H9 (cell line): ENCODE measurements around the gene CAMSAP2. TPM values are rescaled to one million over a fixed set of nuclear protein-coding genes. Genes with fewer than 3 reads are reported as not detected.

Experiments
- DNase-seq: peaks from one replicate; pipeline ENCODE4 v3.0.0-alpha.2; 2017
- H2AFZ ChIP-seq: one replicate; pipeline ENCODE4 v1.6.1; 2013; ENCODE audit warnings: mild to moderate bottlenecking, low read length, control low read depth, moderate library complexity
- H2AK5ac ChIP-seq: 2 replicates; pipeline ENCODE4 v1.6.1; 2013; ENCODE audit warnings: low read length, control low read depth, mixed read lengths; ENCODE audit not compliant: insufficient read length
- H2BK120ac ChIP-seq: one replicate; pipeline ENCODE4 v1.6.1; 2013; ENCODE audit warnings: low read depth, mild to moderate bottlenecking, low read length, control low read depth, inconsistent platforms; ENCODE audit not compliant: poor library complexity, severe bottlenecking
- H2BK12ac ChIP-seq: 2 replicates; pipeline ENCODE4 v1.6.1; 2013; ENCODE audit warnings: low read length, control low read depth, mixed read lengths, low read depth; ENCODE audit not compliant: insufficient read length
- H2BK15ac ChIP-seq: 2 replicates; pipeline ENCODE4 v1.6.1; 2013; ENCODE audit warnings: low read depth, low read length, control low read depth
- H2BK20ac ChIP-seq: one replicate; pipeline ENCODE4 v1.6.1; 2013; ENCODE audit warnings: low read depth, mild to moderate bottlenecking, low read length, control low read depth, inconsistent platforms; ENCODE audit not compliant: poor library complexity, severe bottlenecking
- H2BK5ac ChIP-seq: 2 replicates; pipeline ENCODE4 v1.6.1; 2013; ENCODE audit warnings: low read length, control low read depth, mixed read lengths; ENCODE audit not compliant: insufficient read length
- H3K14ac ChIP-seq: 2 replicates; pipeline ENCODE4 v1.6.1; 2013; ENCODE audit warnings: low read length, control low read depth; ENCODE audit not compliant: insufficient read depth
- H3K18ac ChIP-seq: 2 replicates; pipeline ENCODE4 v1.6.1; 2013; ENCODE audit warnings: low read depth, mild to moderate bottlenecking, mixed read lengths, low read length, control low read depth; ENCODE audit not compliant: insufficient read length
- H3K23ac ChIP-seq: 2 replicates; pipeline ENCODE4 v1.6.1; 2013; ENCODE audit warnings: low read length, control low read depth, mixed read lengths, low read depth; ENCODE audit not compliant: insufficient read length
- H3K23me2 ChIP-seq: 2 replicates; pipeline ENCODE4 v1.6.1; 2013; ENCODE audit warnings: low read depth, mild to moderate bottlenecking, mixed read lengths, low read length, control low read depth; ENCODE audit not compliant: insufficient read length, poor library complexity, severe bottlenecking
- H3K27ac ChIP-seq: 2 replicates; pipeline ENCODE4 v1.5.1; 2013; ENCODE audit warnings: low read length, control low read depth, mixed read lengths, low read depth; ENCODE audit not compliant: insufficient read length
- H3K27me3 ChIP-seq: 2 replicates; pipeline ENCODE4 v1.6.1; 2013; ENCODE audit warnings: low read length, control low read depth, inconsistent platforms; ENCODE audit not compliant: insufficient read depth
- H3K4ac ChIP-seq: 2 replicates; pipeline ENCODE4 v1.6.1; 2013; ENCODE audit warnings: low read depth, mild to moderate bottlenecking, control low read depth, inconsistent platforms, low read length, moderate library complexity
- H3K4me1 ChIP-seq: 2 replicates; pipeline ENCODE4 v1.6.1; 2013; ENCODE audit warnings: low read length, control low read depth, inconsistent platforms; ENCODE audit not compliant: insufficient read depth
- H3K4me2 ChIP-seq: 2 replicates; pipeline ENCODE4 v1.6.1; 2013; ENCODE audit warnings: low read length, control low read depth, mixed read lengths; ENCODE audit not compliant: insufficient read length, insufficient read depth
- H3K56ac ChIP-seq: 2 replicates; pipeline ENCODE4 v1.6.1; 2013; ENCODE audit warnings: low read depth, mild to moderate bottlenecking, mixed read lengths, low read length, control low read depth; ENCODE audit not compliant: insufficient read length
- H3K79me1 ChIP-seq: 2 replicates; pipeline ENCODE4 v1.6.1; 2013; ENCODE audit warnings: low read depth, mild to moderate bottlenecking, moderate library complexity, low read length, control low read depth, inconsistent platforms; ENCODE audit not compliant: insufficient read depth, poor library complexity, severe bottlenecking
- H3K79me2 ChIP-seq: 2 replicates; pipeline ENCODE4 v1.6.1; 2013; ENCODE audit warnings: low read length, control low read depth, inconsistent platforms; ENCODE audit not compliant: insufficient read depth
- H3K9ac ChIP-seq: 2 replicates; pipeline ENCODE4 v1.6.1; 2013; ENCODE audit warnings: low read length, control low read depth, mixed read lengths; ENCODE audit not compliant: insufficient read length; ENCODE audit errors: extremely low read depth
- H3K9me3 ChIP-seq: one replicate; pipeline ENCODE4 v1.6.1; 2013; ENCODE audit warnings: low read depth, low read length, inconsistent platforms; ENCODE audit not compliant: control insufficient read depth
- H3T11ph ChIP-seq: one replicate; pipeline ENCODE4 v1.6.1; 2013; ENCODE audit warnings: mild to moderate bottlenecking, low read length, control low read depth, inconsistent platforms
- H4K20me1 ChIP-seq: one replicate; pipeline ENCODE4 v1.6.1; 2013; ENCODE audit not compliant: control insufficient read depth, insufficient read length, insufficient read depth
- H4K5ac ChIP-seq: 2 replicates; pipeline ENCODE4 v1.6.1; 2013; ENCODE audit warnings: low read depth, mild to moderate bottlenecking, mixed read lengths, low read length, control low read depth; ENCODE audit not compliant: insufficient read length
- H4K8ac ChIP-seq: replicated peaks from 2 replicates; pipeline ENCODE4 v1.6.1; 2013; ENCODE audit warnings: low read length, control low read depth, mixed read lengths, low read depth; ENCODE audit not compliant: insufficient read length
- H4K91ac ChIP-seq: 2 replicates; pipeline ENCODE4 v1.6.1; 2013; ENCODE audit warnings: low read depth, mild to moderate bottlenecking, moderate library complexity, mixed read lengths, low read length, control low read depth; ENCODE audit not compliant: insufficient read length
- H3K27ac Mint-ChIP-seq, 3 experiments: 2 replicates in 2 of 3; 3 replicates in 1 of 3; pipeline ENCODE4 v1.8.0; 2020 to 2021; ENCODE audit warnings: mixed read lengths in 3 of 3, mild to moderate bottlenecking in 1 of 3, moderate library complexity in 1 of 3
- H3K27me3 Mint-ChIP-seq: 2 replicates; pipeline ENCODE4 v1.8.0; 2021; ENCODE audit warnings: low read depth, mild to moderate bottlenecking, moderate library complexity, mixed read lengths
- H3K36me3 Mint-ChIP-seq, 3 experiments: 2 replicates in 2 of 3; 3 replicates in 1 of 3; pipeline ENCODE4 v1.8.0; 2020 to 2021; ENCODE audit warnings: low read depth in 3 of 3, mixed read lengths in 3 of 3; ENCODE audit not compliant: insufficient read depth in 1 of 3
- H3K4me1 Mint-ChIP-seq, 2 experiments: 2 replicates each; pipeline ENCODE4 v1.8.0; 2020; ENCODE audit warnings: mixed read lengths in 2 of 2
- H3K4me3 Mint-ChIP-seq, 2 experiments: 2 replicates in 1 of 2; 3 replicates in 1 of 2; pipeline ENCODE4 v1.8.0; 2020 to 2021; ENCODE audit warnings: mild to moderate bottlenecking in 2 of 2, mixed read lengths in 2 of 2, moderate library complexity in 1 of 2
- H3K9me3 Mint-ChIP-seq, 2 experiments: 2 replicates in 1 of 2; 3 replicates in 1 of 2; pipeline ENCODE4 v1.8.0; 2020; ENCODE audit warnings: mild to moderate bottlenecking in 2 of 2, mixed read lengths in 2 of 2, moderate library complexity in 1 of 2
- total RNA-seq: library from RNA; stranded (reverse); gene quantifications from 2 replicates; pipeline ENCODE4 v1.2.1, GENCODE V29; 2021
- TF ChIP-seq, protein P1 (sequence below): fragments of 200-600 bp; sonication (generic); conservative IDR thresholded peaks from 3 replicates; pipeline ENCODE4 v1.8.0; 2021; ENCODE audit warnings: antibody characterized with exemption, mild to moderate bottlenecking

Gene CAMSAP2
- total RNA-seq, 1 experiment from 2014 or later = 33.7 TPM

DNA sequence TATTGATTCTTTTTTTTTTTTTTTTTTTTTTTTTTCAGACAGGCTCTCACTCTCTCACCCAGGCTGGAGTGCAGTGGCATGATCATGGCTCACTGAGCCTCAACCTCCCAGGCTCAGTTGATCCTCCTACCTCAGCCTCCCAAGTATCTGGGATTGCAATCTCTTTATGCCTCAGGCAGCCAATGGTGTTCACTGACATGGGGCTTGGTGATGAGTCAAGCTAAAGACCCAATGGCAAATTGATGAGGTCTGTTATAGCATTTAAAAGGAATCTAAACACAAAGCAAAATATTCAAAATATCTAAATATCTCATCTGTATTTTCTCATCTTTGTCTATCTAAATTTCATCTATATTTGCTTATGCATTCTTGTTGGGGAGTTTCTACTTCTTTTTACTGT lies 30.5 kb upstream of the CAMSAP2 start:
- no peak overlapping the region for H2BK20ac ChIP-seq
- H3K4me1 Mint-ChIP-seq = peaks cover 6 to 9% of the 10 kb centered on the region in 2 experiments; a peak in 3 of 4 replicates

More for the DNA sequence above, 30.5 kb upstream of the CAMSAP2 start:
- Histone ChIP-seq H3K4me2 (no peak overlapping the region), H3K56ac (no peak overlapping the region), H3K9me3 (no peaks in the 10 kb centered on the region), H2BK120ac (no peak overlapping the region), H2AK5ac (no peak overlapping the region), H3K79me1 (no peaks in the 10 kb centered on the region), H3K9ac (no peak overlapping the region), H3K14ac (no peak overlapping the region), H3K18ac (no peak overlapping the region), H2BK12ac (no peak overlapping the region), H3K23me2 (no peaks in the 10 kb centered on the region), H4K91ac (no peak overlapping the region), H2BK5ac (no peak overlapping the region), H3K27me3 (no peaks in the 10 kb centered on the region), H3K27ac (no peak overlapping the region), H2AFZ (no peak overlapping the region), H3K79me2 (no peaks in the 10 kb centered on the region), H3T11ph (no peak overlapping the region), H2BK15ac (no peak overlapping the region), H4K5ac (no peak overlapping the region), H4K8ac (no peak overlapping the region), H3K4ac (no peak overlapping the region), H3K23ac (no peak overlapping the region), H4K20me1 (no peaks in the 10 kb centered on the region), H3K4me1 (no peaks in the 10 kb centered on the region)
- TF ChIP-seq, protein P1, sequence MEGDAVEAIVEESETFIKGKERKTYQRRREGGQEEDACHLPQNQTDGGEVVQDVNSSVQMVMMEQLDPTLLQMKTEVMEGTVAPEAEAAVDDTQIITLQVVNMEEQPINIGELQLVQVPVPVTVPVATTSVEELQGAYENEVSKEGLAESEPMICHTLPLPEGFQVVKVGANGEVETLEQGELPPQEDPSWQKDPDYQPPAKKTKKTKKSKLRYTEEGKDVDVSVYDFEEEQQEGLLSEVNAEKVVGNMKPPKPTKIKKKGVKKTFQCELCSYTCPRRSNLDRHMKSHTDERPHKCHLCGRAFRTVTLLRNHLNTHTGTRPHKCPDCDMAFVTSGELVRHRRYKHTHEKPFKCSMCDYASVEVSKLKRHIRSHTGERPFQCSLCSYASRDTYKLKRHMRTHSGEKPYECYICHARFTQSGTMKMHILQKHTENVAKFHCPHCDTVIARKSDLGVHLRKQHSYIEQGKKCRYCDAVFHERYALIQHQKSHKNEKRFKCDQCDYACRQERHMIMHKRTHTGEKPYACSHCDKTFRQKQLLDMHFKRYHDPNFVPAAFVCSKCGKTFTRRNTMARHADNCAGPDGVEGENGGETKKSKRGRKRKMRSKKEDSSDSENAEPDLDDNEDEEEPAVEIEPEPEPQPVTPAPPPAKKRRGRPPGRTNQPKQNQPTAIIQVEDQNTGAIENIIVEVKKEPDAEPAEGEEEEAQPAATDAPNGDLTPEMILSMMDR = no peak
- no peak overlapping the region for H3K4me3 Mint-ChIP-seq
- no peaks in the 10 kb centered on the region; the same call in 1 of the 2 replicates for H3K27me3 Mint-ChIP-seq
- H3K27ac Mint-ChIP-seq = no peak overlapping the region
- DNase-seq = no peak
- H3K9me3 Mint-ChIP-seq = no peaks in the 10 kb centered on the region
- no peaks in the 10 kb centered on the region for H3K36me3 Mint-ChIP-seq
